HepG2 (cell line): ENCODE measurements around the gene APBB1IP. TPM values are rescaled to one million over a fixed set of nuclear protein-coding genes. Genes with fewer than 3 reads are reported as not detected.

ENCODE experiments used
- ATAC-seq: fragments of 200-7000 bp; cut with Tn5 transposase; 3 replicates; pipeline ENCODE4 v1.9.1; 2020; ENCODE audit warnings: mild to moderate bottlenecking, moderate library complexity
- BruUV-seq: library from RNA; stranded (reverse); fragments of 400-500 nt; replicated peaks from 2 replicates; lab custom pipeline; 2021; lab: Mats Ljungman, UMichigan
- CTCF ChIA-PET: fragments of 300-600 bp; formaldehyde crosslinking; extraction: SDS; loops from one replicate; lab custom pipeline; 2021; ENCODE audit warnings: low total read pairs, inconsistent platforms, low intra/inter-chr PET ratio; lab: Yijun Ruan, JAX
- POLR2A ChIA-PET: fragments of 350-600 bp; sonication (Branson Sonifier 250); formaldehyde crosslinking; loops from one replicate; lab custom pipeline; 2020; ENCODE audit warnings: antibody characterized with exemption, inconsistent platforms; lab: Yijun Ruan, JAX
- DNase-seq: peaks from one replicate; pipeline ENCODE4 v3.0.0-alpha.2; 2015; ENCODE audit warnings: low spot score
- FAIRE-seq: peaks from 3 replicates; lab custom pipeline; 2011; peaks lifted over from hg19 to GRCh38; lab: Jason Lieb, UNC
- H2AFZ ChIP-seq: one replicate; pipeline ENCODE4 v1.6.1; 2011; ENCODE audit warnings: low read length, inconsistent platforms
- H3K27ac ChIP-seq: fragments of 300-600 bp; 3 replicates; pipeline ENCODE4 v1.8.0; 2011; ENCODE audit warnings: mixed run types, mild to moderate bottlenecking, mixed read lengths, low read length, inconsistent platforms; ENCODE audit not compliant: insufficient read depth; ENCODE audit errors: extremely low read length
- H3K27me3 ChIP-seq, 2 experiments: fragments of 200-600 bp in 1 of 2; 2 replicates in 1 of 2; 3 replicates in 1 of 2; pipeline versions ENCODE4 v1.6.0 to v1.8.0; 2011; ENCODE audit warnings: low read length in 2 of 2, mild to moderate bottlenecking in 2 of 2, moderate library complexity in 2 of 2, inconsistent platforms in 1 of 2; ENCODE audit not compliant: insufficient read depth in 2 of 2, control insufficient read depth in 1 of 2
- H3K36me3 ChIP-seq, 2 experiments: fragments of 200-600 bp in 1 of 2; replicated peaks in 1 of 2; 2 replicates in 1 of 2; 3 replicates in 1 of 2; pipeline versions ENCODE4 v1.5.1 to v1.8.0; 2011; ENCODE audit warnings: low read length in 2 of 2, inconsistent platforms in 1 of 2; ENCODE audit not compliant: insufficient read depth in 2 of 2, control insufficient read depth in 1 of 2
- H3K4me1 ChIP-seq: 2 replicates; pipeline ENCODE4 v1.5.1; 2012; ENCODE audit warnings: low read length, inconsistent platforms; ENCODE audit not compliant: insufficient read depth
- H3K4me2 ChIP-seq: 2 replicates; pipeline ENCODE4 v1.6.0; 2011; ENCODE audit warnings: low read depth, low read length, inconsistent platforms
- H3K4me3 ChIP-seq, 3 experiments: fragments of 200-600 bp in 1 of 3; sonication (generic), shearing (Covaris generic) in 1 of 3; replicated peaks in 1 of 3; 2 replicates each; pipeline ENCODE4 v1.5.1; 2011 to 2016; ENCODE audit warnings: low read length in 3 of 3, inconsistent platforms in 2 of 3, low read depth in 2 of 3, mild to moderate bottlenecking in 2 of 3, control low read depth in 1 of 3, mixed read lengths in 1 of 3; ENCODE audit not compliant: insufficient read depth in 1 of 3
- H3K79me2 ChIP-seq: one replicate; pipeline ENCODE4 v1.6.1; 2011; ENCODE audit warnings: low read length, inconsistent platforms; ENCODE audit not compliant: insufficient read depth
- H3K9ac ChIP-seq: 2 replicates; pipeline ENCODE4 v1.6.0; 2011; ENCODE audit warnings: mild to moderate bottlenecking, low read depth, low read length, inconsistent platforms; ENCODE audit not compliant: insufficient read depth
- H3K9me3 ChIP-seq: 2 replicates; pipeline ENCODE4 v1.5.1; 2012; ENCODE audit warnings: mild to moderate bottlenecking, low read length
- H4K20me1 ChIP-seq: 2 replicates; pipeline ENCODE4 v1.6.0; 2011; ENCODE audit warnings: inconsistent platforms, mild to moderate bottlenecking, low read length, moderate library complexity; ENCODE audit not compliant: insufficient read depth
- ARID4A ChIP-seq: sonication (generic); formaldehyde crosslinking; IDR thresholded peaks from 2 replicates; pipeline ENCODE4 v1.5.0; 2020; ENCODE audit warnings: mild to moderate bottlenecking, missing genetic modification reagents, borderline replicate concordance
- ELK4 ChIP-seq: sonication (generic); formaldehyde crosslinking; IDR thresholded peaks from 2 replicates; pipeline ENCODE4 v1.9.0; 2021; ENCODE audit warnings: missing genetic modification reagents, borderline replicate concordance
- FIP1L1 ChIP-seq: fragments of 200-400 bp; formaldehyde crosslinking; IDR thresholded peaks from 2 replicates; pipeline ENCODE4 v1.6.1; 2018; ENCODE audit warnings: low read depth, mild to moderate bottlenecking, low read length, moderate library complexity, borderline replicate concordance; ENCODE audit not compliant: insufficient read depth
- GABPB1 ChIP-seq: IDR thresholded peaks from 2 replicates; pipeline ENCODE4 v1.6.1; 2016; ENCODE audit warnings: mild to moderate bottlenecking, missing genetic modification reagents, moderate library complexity, missing compliant biosample characterization
- MTERF4 ChIP-seq: sonication (generic); formaldehyde crosslinking; IDR thresholded peaks from 2 replicates; pipeline ENCODE4 v1.8.0; 2023; ENCODE audit warnings: mild to moderate bottlenecking, missing genetic modification reagents
- NCOA2 ChIP-seq: sonication (generic); formaldehyde crosslinking; IDR thresholded peaks from 2 replicates; pipeline ENCODE4 v1.8.0; 2022; ENCODE audit warnings: inconsistent platforms
- SRY ChIP-seq: sonication (generic); formaldehyde crosslinking; IDR thresholded peaks from 2 replicates; pipeline ENCODE4 v1.8.0; 2022; ENCODE audit warnings: mild to moderate bottlenecking, missing genetic modification reagents
- TCF12 ChIP-seq, 2 experiments: fragments of 450-650 bp in 1 of 2; sonication (generic) in 1 of 2; formaldehyde crosslinking in 1 of 2; IDR thresholded peaks; 2 replicates each; pipeline versions ENCODE4 v1.6.1 to v1.8.0; 2017 to 2022; ENCODE audit warnings: antibody characterized with exemption in 1 of 2, mild to moderate bottlenecking in 1 of 2, missing genetic modification reagents in 1 of 2, moderate library complexity in 1 of 2
- WGBS: methylation state at CpG from one replicate; pipeline ENCODE4 v1.1.6; 2017; ENCODE audit warnings: low lambda C conversion rate; 5-methylcytosine and 5-hydroxymethylcytosine counted together
- in situ Hi-C: cut with HindIII; loops from 2 replicates; pipeline ENCODE4 v1.10.0; 2017; ENCODE audit warnings: low pct_unique_long_range_greater_than_20kb; ENCODE audit not compliant: extremely low pct_ligation_motif_present
- intact Hi-C: fragments of 100-400 bp; cut with micrococcal nuclease; formaldehyde crosslinking; loops from one replicate; pipeline ENCODE4 v1.10.0; 2022; ENCODE audit not compliant: unreplicated experiment
- polyA plus RNA-seq, 8 experiments: library from polyadenylated mRNA; depleted of rRNA in 3 of 8; stranded (reverse) in 7 of 8; unstranded in 1 of 8; fragments of >200 nt; fragmentation: Illumina TruSeq in 4 of 8; extraction: Trizol in 4 of 8; gene quantifications; 2 replicates each; pipeline versions ENCODE4 v1.2.1 to v1.2.3, GENCODE V29; 2011 to 2016; ENCODE audit warnings: low read depth in 4 of 8, missing spikeins in 1 of 8, mixed read lengths in 1 of 8; ENCODE audit not compliant: insufficient read depth in 1 of 8
- total RNA-seq, 5 experiments: library from RNA; depleted of rRNA; stranded (reverse); fragments of >200 nt; fragmentation: Illumina TruSeq; extraction: Trizol; gene quantifications; 2 replicates each; pipeline ENCODE4 v1.2.3, GENCODE V29; 2016; ENCODE audit warnings: low read depth in 1 of 5

Gene APBB1IP
- total and polyA plus RNA-seq, 2 of the 13 experiments (the other 11 are each of a cell fraction or from before 2014, with no cell fraction given), result 0.08 TPM; not detected in 1

- no peak for TF ChIP-seq SRY (CRISPR knock-in tag)
- no peak for TF ChIP-seq NCOA2
- no peak for TF ChIP-seq GABPB1
- no peak for TF ChIP-seq FIP1L1
Measured at GRCh38 chr10:26573674-26574073, 135.5 kb downstream of the APBB1IP start (continued).

- Histone ChIP-seq H3K27me3 (peaks cover 2 to 3% of the 10 kb centered on the region in 2 experiments; a peak in 1 of 5 replicates), H3K27ac (no peak overlapping the region), H3K79me2 (no peaks in the 10 kb centered on the region), H2AFZ (no peak overlapping the region), H3K4me1 (no peaks in the 10 kb centered on the region), H3K9ac (no peak overlapping the region), H3K9me3 (no peaks in the 10 kb centered on the region), H4K20me1 (no peaks in the 10 kb centered on the region), H3K36me3 (no peaks in the 10 kb centered on the region), H3K4me2 (no peak overlapping the region), H3K4me3 (no peak overlapping the region)
- ATAC-seq, result no peak
- no peak for FAIRE-seq
- no peak for DNase-seq
- no TSS peak for BruUV-seq
- 25% methylated on average over 4 of the region's 4 CpGs for WGBS
- intact Hi-C loops, result no loop called here
- CTCF ChIA-PET, result no interaction called here
- POLR2A ChIA-PET, result no interaction called here
- in situ Hi-C loops, result no loop called here
- TF ChIP-seq ELK4 (CRISPR knock-in tag), result no peak
- TF ChIP-seq ARID4A (CRISPR knock-in tag), result no peak
- TF ChIP-seq TCF12 (IDR thresholded peaks at IDR 0.05), result no peak
- no peak for TF ChIP-seq TCF12 (CRISPR knock-in tag; IDR thresholded peaks at IDR 0.05)
- TF ChIP-seq MTERF4 (CRISPR knock-in tag), result no peak
Measured at GRCh38 chr10:26574783-26575182, 136.6 kb downstream of the APBB1IP start.
